IPS-15b (cell line): ENCODE data around the gene TXNDC17.

ENCODE experiments used
- H3K27me3 ChIP-seq: one replicate; pipeline ENCODE4 v1.6.1; 2013; ENCODE audit warnings: low read length; ENCODE audit not compliant: control insufficient read depth, insufficient read depth
- H3K36me3 ChIP-seq: one replicate; pipeline ENCODE4 v1.6.1; 2013; ENCODE audit warnings: low read length; ENCODE audit not compliant: control insufficient read depth, insufficient read depth
- H3K4me1 ChIP-seq: one replicate; pipeline ENCODE4 v1.6.1; 2013; ENCODE audit warnings: mild to moderate bottlenecking, low read length; ENCODE audit not compliant: control insufficient read depth, insufficient read depth
- H3K4me3 ChIP-seq: one replicate; pipeline ENCODE4 v1.5.1; 2013; ENCODE audit warnings: low read depth, low read length
- H3K9ac ChIP-seq: one replicate; pipeline ENCODE4 v1.6.1; 2013; ENCODE audit warnings: low read depth, mild to moderate bottlenecking, low read length
- H3K9me3 ChIP-seq: one replicate; pipeline ENCODE4 v1.6.1; 2013; ENCODE audit warnings: mild to moderate bottlenecking, low read length; ENCODE audit not compliant: control insufficient read depth, insufficient read depth

Gene TXNDC17

GRCh38 chr17:6668219-6668618 lies 27.4 kb downstream of the TXNDC17 start:
- Histone ChIP-seq H3K4me3 (no peak overlapping the region), H3K9me3 (no peaks in the 10 kb centered on the region), H3K36me3 (no peaks in the 10 kb centered on the region), H3K27me3 (peaks cover 5% of the 10 kb centered on the region), H3K9ac (no peak overlapping the region), H3K4me1 (no peaks in the 10 kb centered on the region)

DNA sequence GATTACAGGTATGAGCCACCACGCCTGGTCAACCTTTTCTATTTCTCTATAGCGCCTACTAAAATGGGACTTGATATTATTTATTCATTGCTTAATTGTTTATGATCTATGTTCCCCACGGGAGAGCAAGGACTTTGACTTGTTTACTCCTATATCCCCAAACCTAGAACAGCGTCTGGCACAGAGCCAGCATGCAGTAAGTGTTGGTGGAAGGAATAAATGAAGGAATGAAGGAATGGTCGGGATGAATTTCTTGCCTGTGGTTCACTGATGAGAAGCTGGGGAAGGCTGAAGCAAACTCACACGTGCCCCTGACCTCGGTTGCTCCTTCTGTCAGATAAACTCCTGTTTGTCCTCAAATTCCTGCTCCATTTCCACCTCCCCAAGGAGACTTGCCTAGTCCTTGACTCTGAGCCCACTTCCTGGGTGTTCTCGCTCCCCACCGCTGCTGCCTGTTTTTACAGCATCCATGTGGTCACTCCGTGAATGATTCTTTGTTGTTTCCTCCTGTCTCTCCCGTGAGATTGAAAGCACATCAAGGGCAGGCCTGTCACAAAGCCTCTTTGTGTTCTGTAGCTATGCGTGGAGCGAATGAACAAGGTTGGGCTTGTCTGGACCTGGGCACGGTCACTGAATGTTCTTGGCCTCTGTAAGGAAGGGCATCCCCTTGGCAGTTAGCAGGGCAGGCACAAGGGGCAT lies 28.0 kb downstream of the TXNDC17 start:
- H3K27me3 ChIP-seq: peaks cover 5% of the 10 kb centered on the region
- no peaks in the 10 kb centered on the region for H3K9me3 ChIP-seq
- no peak overlapping the region for H3K9ac ChIP-seq
- H3K4me1 ChIP-seq: no peaks in the 10 kb centered on the region
- no peak overlapping the region for H3K4me3 ChIP-seq
- no peaks in the 10 kb centered on the region for H3K36me3 ChIP-seq

GRCh38 chr17:6669479-6670212 lies 28.8 kb downstream of the TXNDC17 start:
- Histone ChIP-seq H3K27me3 (peaks cover 5% of the 10 kb centered on the region), H3K4me3 (no peak overlapping the region), H3K9ac (no peak overlapping the region), H3K36me3 (no peaks in the 10 kb centered on the region), H3K4me1 (no peaks in the 10 kb centered on the region), H3K9me3 (no peaks in the 10 kb centered on the region)

- Histone ChIP-seq H3K36me3 (no peaks in the 10 kb centered on the region), H3K27me3 (no peaks in the 10 kb centered on the region), H3K9ac (no peak overlapping the region), H3K4me3 (no peak overlapping the region), H3K4me1 (no peaks in the 10 kb centered on the region), H3K9me3 (no peaks in the 10 kb centered on the region)
Observed at GRCh38 chr17:6670571-6670970, 29.7 kb downstream of the TXNDC17 start.

DNA sequence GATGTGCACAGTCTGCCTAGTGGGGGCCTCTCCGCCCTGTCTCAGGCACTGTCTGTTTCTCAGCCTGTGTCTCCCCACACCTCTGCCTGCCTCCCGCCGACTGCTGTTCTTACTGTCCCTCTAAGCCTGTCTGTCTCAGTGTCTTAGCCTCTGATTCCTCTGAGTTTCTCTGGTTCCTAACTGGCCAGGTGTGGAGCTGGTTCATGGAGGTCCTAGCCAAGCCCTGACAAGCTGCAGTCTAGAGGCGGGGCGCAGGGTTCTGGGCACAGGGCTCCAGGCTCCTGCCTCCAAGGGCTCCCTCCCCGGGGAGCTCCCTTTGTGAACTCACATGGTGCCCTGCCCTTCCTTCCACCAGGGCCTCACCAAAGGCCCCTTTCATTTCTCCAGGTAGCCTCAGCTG lies 30.1 kb downstream of the TXNDC17 start:
- Histone ChIP-seq H3K9me3 (no peaks in the 10 kb centered on the region), H3K4me1 (no peaks in the 10 kb centered on the region), H3K9ac (no peak overlapping the region), H3K4me3 (no peak overlapping the region), H3K27me3 (no peaks in the 10 kb centered on the region), H3K36me3 (no peaks in the 10 kb centered on the region)

GRCh38 chr17:6671431-6671830 lies 30.6 kb downstream of the TXNDC17 start:
- Histone ChIP-seq H3K9ac (no peak overlapping the region), H3K36me3 (no peaks in the 10 kb centered on the region), H3K4me3 (no peak overlapping the region), H3K4me1 (no peaks in the 10 kb centered on the region), H3K27me3 (no peaks in the 10 kb centered on the region), H3K9me3 (no peaks in the 10 kb centered on the region)

DNA sequence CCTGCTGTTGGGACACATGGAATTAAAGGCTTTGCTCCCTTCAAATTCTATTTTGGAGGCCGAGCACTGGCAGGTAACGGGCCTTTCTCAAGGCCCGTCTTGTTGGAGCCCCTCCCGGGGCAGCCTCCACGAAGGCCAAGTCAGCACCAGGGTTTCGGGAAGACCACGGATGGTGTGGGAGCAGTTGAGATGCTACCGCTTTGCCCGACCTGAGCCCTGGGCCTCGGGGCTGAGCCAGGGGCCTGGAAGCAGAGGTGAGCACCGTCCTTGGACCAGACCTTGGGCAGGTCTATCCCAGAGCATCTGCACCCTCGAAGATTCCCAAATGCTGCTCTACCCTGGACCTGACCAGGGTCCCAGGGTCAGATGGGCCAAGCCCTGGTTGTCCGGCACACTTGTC lies 33.7 kb downstream of the TXNDC17 start:
- no peaks in the 10 kb centered on the region for H3K36me3 ChIP-seq
- H3K4me3 ChIP-seq: no peak overlapping the region
- no peaks in the 10 kb centered on the region for H3K9me3 ChIP-seq
- no peaks in the 10 kb centered on the region for H3K27me3 ChIP-seq
- no peaks in the 10 kb centered on the region for H3K4me1 ChIP-seq
- H3K9ac ChIP-seq: no peak overlapping the region

- no peaks in the 10 kb centered on the region for H3K27me3 ChIP-seq
Observed at GRCh38 chr17:6675201-6675825, 34.5 kb downstream of the TXNDC17 start.

GRCh38 chr17:6676802-6677157 lies 35.9 kb downstream of the TXNDC17 start:
- Histone ChIP-seq H3K4me3 (no peak overlapping the region), H3K9ac (no peak overlapping the region), H3K27me3 (no peaks in the 10 kb centered on the region), H3K9me3 (no peaks in the 10 kb centered on the region), H3K4me1 (no peaks in the 10 kb centered on the region), H3K36me3 (no peaks in the 10 kb centered on the region)

More at GRCh38 chr17:6675201-6675825, 34.5 kb downstream of the TXNDC17 start:
- Histone ChIP-seq H3K9me3 (no peaks in the 10 kb centered on the region), H3K9ac (no peak overlapping the region), H3K36me3 (no peaks in the 10 kb centered on the region), H3K4me1 (no peaks in the 10 kb centered on the region), H3K4me3 (no peak overlapping the region)

- Histone ChIP-seq H3K4me3 (no peak overlapping the region), H3K9me3 (no peaks in the 10 kb centered on the region), H3K4me1 (no peaks in the 10 kb centered on the region), H3K27me3 (no peaks in the 10 kb centered on the region), H3K9ac (no peak overlapping the region), H3K36me3 (no peaks in the 10 kb centered on the region)
Observed at GRCh38 chr17:6677158-6677831, 36.4 kb downstream of the TXNDC17 start.

- Histone ChIP-seq H3K27me3 (no peaks in the 10 kb centered on the region), H3K4me3 (no peak overlapping the region), H3K9ac (no peak overlapping the region), H3K9me3 (no peaks in the 10 kb centered on the region), H3K4me1 (no peaks in the 10 kb centered on the region), H3K36me3 (no peaks in the 10 kb centered on the region)
Observed at GRCh38 chr17:6677946-6678345, 37.1 kb downstream of the TXNDC17 start.
